HG02571 (cell line): ENCODE results near the gene FAM181B.

Experiments
- ATAC-seq: cut with Tn5 transposase; IDR thresholded peaks from one replicate; pipeline ENCODE4 v1.9.1; 2021; ENCODE audit warnings: mild to moderate bottlenecking, moderate library complexity; ENCODE audit not compliant: unreplicated experiment

Gene FAM181B

DNA sequence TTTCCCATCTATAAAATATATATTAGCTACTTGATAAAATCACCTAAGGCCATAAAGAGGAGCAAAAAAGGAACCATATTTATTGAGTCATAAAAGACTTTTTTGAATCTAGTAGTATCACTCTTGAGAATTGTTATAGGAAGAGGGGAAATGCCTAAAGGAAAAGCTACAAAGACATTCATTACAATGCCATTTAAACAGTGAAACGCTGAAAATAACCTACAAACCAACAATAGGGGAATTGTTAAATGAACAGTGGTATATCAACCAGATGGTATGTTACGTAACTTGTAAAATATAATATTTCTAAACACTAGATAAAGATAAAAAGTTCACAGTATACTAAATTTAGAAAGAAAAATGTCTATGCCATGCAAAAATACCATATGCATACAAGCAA, 47.5 kb downstream of the FAM181B start:
- ATAC-seq: no peak

DNA sequence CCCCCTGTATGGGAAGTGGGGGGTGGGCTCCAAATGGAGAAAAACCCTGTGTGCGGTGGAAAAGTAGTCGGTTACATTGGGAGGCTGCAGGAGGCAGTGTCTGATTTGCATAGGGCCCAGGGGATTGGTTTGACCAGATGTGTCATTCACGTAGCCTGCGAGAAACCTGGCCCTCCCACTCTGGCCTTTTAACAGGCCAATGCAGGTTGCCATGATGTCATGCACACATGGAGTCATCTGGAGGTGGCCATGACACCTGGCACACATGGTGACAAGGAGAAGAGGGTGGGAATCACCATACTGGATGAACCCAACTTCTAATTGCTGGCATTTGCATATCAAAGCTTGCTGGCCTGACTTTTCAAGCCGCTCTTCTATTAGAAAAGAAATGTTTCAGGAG, 50.6 kb downstream of the FAM181B start:
- ATAC-seq: no peak

DNA sequence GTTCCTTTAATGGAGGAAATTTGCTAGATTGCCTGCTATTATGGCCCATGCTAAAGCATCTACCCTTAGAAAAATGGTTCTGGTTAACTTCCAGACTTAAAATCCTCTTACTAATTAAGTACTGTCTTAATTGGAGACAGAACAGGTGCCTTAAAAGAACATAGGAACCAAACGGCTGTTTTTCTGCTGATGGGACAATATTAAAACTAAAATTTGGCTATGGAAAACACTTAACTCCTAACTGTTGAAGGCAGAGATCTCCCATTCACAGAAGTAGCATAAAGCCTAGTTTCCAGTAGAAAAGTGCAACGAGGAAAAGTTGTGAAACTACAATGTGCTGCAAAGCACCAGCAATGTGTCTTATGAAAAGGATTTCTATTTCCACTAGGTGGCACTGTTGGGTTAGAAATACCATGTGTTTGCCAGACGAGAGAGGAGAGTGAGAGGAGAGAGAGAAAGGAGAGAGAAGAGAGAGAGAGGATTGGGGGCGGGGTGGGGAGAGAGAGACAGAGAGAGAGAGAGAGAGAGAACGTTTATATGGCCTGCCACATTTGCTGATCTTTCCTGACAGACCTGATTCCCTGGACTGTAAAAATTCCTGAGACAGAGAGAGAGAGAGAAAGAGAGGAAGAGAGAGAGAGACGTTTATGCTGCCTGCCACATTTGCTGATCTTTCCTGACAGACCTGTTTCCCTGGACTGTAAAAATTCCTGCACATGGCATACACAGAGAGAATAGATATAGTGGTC, 51.5 kb downstream of the FAM181B start:
- ATAC-seq: no peak

DNA sequence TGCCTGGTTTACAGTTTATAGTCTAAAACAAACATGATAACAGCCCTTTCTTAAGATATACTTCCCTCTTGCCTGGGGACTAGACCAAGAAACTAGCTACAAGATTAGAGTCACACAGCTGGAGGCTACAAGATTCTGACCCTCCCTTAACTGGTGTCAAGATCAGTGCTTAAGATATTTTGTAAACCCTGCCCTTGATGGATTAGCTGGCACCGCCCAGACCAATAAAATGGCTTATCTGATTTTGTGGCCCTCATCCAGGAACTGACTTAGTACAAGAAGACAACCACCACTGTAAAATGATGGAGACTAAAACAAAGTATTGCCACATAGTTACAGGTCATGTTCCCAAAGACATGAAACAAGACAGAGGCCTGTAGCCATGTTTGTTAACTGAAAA, 53.4 kb downstream of the FAM181B start:
- ATAC-seq: no peak
